Measurements from ENCODE around the gene UPF3A.
"Not testable (repeated sequence)": the region's sequence is repeated elsewhere in the genome, so short reads cannot be mapped to it uniquely, and the experiment has no call there.

Gene UPF3A

DNA sequence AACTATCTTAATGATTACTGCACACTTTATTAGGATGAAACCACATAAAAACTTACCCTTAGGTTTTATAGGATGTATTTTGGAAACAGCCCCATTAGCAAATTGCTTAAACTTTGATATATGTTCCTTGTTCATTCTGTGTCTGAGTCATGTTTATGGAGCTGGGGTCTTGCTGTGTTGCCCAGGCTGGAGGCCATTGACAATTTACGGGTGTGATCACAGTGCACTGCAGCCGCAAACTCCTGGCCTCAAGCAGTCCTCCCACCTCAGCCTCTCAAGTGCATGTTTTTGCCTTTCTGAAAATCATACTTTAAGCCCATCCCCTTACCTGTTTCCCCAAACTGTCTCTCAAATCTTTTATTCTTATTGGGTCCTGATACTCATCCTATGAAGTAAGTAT lies 27.7 kb downstream of the UPF3A start:
- no peak for DNase-seq

DNA sequence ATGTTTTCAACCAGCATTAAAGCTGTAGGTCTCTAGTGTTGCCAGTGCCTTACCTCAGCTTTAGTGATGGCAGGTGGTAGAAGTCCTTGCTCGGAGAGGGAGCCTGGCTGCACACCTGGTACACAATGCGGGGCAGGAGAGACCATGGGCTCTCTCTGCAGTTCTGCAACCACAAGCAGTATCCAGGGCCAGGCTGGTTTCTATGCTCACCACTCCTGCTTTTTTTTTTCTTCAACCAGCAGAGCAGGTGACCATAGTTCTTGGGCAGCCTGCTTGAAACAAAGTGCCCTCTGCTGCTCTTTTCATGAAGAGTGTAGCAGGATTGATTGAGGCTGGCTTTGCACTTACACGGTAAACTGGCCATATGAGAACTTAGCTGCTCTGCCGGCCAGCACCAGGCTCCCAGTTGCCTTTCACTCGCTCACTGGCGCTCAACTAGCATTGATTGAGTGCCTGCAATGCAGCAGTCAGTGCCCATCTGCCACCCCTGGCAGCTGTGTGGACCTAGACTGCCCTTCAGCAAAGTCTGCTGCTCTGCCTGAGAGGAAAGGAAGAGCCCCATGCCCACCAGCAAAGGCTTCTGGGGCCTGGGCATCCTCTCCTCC lies 28.5 kb downstream of the UPF3A start:
- DNase-seq: no peak

DNA sequence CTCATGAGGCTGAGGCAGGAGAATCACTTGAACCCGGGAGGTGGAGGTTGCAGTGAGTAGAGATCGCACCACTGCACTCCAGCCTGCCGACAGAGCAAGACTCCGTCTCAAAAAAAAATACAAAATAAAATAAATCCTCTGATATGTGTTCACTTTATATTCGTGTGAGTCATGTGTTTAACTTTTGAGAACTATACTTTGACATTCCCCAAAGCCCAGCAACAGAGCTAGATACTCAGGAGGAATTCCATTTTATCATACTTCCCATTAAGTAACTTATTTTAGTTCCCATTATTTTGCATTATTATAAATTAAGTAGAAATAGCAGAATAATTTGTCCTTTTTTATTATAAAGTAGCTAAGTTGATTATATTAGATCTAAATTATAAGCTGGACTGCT lies 29.6 kb downstream of the UPF3A start:
- DNase-seq: no peak

DNA sequence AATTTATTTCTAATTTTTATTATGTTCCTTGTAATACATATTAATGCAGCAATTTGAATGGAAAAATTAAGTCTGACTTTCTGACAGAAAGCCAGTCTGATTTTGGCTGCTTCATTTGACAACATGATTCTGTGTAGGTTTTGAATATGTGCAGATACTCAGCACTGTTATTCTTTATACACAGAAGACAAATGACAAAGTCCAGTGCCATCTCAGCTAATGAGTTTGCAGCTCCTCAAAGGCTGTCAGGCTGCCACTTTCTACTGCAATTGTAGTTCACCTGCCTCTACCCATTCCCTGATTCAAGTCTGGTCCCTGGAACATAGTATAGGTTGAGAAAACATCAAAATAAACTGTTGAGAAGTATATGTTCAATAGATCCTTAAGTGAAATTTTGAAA lies 30.0 kb downstream of the UPF3A start:
- no peak for DNase-seq

DNA sequence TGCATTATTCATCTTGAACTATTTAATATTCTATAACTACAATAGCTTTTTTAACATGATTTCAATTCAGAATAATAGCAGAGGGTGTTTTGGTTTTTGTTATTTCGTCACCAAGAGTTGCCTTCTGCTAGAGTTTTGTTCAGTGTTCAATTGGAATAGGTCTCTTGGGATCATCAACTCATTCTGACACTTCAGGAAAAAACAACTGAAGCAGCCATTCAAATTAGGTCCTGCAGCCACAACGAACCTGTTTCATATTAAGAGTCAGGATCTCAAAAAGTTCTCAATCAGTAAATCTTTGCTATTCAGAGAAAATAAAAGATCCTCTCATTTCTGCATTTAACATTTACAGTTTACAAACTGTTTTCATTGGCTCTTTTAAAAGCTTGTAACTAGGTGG lies 30.5 kb downstream of the UPF3A start:
- DNase-seq: no peak

DNA sequence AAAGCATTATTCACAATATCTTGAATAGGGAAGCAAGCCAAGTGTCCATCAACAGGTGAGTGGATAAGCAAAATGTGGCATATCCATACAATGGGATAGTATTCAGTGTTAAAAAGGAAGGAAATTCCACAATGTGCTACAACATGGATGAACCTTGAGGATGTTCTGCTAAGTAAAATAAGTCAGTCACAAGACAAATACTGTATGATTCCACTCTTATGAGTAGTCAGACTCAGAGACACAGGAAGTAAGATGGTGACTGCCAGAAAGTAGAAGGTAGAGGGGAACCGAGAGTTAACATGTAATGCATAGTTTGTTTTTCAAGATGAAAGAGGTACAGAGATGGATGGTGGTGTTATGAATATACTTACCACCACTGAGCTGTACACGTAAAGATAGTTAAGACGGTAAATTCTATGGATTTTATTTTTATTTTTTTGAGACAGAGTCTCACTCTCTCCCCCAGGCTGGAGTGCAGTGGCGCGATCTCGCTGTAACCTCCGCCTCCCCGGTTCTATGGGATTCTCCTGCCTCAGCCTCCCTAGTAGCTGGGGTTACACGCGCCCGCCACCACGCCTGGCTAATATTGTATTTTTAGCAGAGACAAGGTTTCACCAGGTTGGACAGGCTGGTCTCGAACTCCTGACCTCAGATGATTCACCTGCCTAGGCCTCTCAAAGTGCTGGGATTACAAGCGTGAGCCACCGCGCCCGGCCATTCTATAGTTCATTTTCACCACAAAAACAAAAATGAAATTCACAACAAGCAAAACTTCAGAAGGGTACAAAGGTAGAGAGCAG lies 31.9 kb downstream of the UPF3A start:
- DNase-seq: no peak

DNA sequence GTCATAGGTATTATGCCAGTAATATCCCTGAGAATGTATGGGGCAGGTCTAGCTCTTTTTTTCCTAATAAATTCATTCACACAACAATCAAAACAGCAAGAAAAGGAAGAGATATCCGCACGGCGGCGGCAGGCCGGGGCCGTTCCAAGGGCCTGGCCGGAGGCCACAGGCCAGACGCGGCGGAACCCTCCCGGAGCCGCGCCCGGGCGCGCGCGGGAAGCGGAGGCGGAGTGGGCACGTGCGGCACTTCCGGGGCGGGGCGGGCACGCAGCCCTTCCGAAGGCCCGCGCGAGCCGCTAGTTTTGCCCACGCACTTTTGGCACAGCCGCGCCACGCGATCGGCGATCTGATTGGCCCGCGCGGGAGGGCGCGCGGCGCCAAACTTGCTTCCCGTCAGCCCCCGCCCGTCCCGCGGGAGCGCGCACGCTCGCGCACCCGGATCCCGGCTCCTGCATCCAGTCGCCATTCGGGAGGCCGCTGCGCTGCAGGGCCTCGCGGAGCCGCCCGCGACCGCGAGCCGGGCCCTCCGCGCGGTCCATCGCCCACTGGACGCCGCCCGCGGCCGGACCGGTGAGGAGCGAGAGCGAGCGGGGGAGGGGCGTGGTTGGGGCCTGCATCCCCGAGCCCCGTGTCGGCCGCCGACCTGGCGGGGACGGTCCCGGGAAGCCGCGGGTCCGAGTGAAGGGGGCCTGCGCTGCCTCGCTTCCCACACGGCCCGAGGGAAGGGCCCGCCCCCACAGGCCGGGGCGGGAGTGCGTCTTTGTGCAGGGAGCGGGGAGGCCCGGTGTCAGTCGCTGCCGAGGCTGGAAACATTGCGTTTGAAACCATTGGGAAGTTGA lies 32.9 kb downstream of the UPF3A start, which contains the start of gene CHAMP1:
Gene CHAMP1 (plus strand): TSS at position 430 of the 839 bp plus-strand sequence. CDS start 9,340 bp downstream, outside the sequence.
- DNase-seq: peak; percentile 99

DNA sequence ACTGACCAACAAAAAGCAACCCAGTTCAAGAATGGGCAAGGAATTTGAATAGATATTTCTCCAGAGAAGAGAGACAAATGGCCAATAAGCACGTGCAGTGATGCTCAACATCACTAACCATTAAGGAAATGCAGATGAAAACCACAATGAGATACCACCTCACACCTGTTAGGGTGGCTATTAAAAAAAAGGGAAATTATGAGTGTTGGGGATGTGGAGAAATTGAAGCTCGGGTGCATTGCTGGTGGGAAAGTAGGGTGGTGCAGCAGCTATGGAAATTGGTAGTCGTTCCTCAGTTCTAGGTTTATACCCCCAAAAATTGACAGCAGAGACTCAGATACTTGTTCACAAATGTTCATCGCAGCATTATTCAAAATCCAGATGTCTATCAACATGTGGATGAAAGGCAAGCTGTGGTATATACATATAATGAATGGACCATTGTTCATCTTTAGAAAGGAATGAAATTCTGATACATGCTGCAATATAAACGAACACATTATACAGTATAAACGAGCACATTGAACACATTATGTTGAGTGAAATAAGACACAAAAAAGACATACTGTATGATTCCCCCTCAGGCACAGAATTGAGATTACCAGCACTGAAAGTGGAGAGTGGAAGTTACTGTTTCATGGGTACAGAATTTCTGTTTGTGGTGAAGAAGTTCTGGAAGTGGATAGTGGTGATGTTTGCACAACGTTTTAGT lies 33.8 kb downstream of the UPF3A start:
- no peak for DNase-seq

DNA sequence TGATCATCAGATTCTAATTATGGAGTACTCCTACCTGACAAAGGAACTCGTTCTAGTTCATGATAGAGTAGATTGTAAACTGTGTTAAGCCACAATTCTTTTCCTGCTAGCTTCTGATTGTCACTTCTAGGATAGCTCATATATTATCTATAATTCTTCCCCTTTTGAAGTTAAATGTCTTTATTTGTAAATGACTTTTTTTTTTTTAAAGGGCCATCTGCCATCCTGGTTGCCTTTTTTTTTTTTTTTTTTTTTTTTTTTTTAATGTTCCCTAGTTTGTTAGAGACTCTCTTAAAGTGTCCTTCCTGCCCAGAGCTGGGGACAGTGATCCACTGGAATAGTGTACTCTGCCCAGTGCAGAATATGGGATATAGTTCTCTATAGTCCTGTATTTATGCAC lies 37.2 kb downstream of the UPF3A start:
- no peak for DNase-seq

DNA sequence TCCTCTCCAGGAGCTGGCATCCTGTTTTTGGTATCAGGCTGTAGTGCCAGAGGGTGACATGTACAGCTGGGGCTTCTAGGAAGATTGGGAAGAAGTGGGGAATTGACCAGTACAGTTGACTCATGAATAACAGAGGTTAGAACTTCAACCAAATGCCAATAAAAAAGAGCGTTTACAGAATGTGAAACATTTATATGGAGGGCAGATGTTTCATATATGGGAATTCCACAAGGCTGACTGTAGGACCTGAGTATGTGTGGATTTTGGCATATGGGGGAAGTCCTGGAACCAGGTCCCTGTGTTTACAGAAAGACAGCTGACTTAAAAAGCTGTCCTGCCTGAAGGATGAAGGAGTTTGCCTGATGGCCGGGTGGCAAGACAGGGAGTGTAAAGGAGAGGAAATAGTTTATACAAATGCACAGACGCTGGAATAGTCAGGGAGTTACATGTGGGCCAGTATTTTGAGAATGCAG lies 38.1 kb downstream of the UPF3A start:
- no peak for DNase-seq

DNA sequence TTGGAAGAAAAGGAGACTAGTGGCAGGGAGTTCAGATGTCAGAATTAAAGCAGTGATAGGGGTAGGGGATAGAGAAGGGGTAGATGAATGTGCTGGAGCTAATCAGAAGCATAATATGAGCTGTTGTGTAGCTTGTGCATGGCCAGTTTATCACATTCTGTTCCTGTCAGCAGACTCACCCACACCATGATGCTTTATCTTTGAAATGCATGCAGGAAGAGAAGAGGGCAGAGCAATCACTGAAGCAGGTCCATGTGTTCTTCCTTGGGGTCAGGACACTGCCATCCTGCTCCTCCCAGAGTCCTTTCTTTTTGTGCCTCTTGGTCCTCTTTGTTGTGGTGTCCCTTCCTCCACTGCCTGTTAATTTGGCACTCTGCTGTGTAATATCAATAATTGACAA lies 38.7 kb downstream of the UPF3A start:
- no peak for DNase-seq

DNA sequence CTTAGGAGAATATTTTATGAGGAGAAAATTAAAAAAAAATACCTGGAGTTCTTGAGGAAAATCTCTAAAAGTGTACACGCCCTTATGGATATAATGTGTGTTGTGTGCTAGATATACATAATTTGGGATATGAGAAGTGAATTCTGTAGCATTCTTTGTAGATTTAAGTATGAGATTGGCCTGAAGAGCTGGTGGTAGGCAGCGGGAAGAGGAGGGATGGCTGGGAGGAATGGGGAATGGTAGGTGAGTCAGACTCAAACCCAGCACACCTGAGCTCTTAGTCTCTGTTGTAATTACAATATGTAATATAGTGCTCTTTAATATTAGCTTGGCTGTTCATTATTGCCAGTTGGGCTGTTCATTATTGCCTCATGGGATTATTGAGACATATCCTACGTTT lies 39.9 kb downstream of the UPF3A start:
- no peak for DNase-seq

DNA sequence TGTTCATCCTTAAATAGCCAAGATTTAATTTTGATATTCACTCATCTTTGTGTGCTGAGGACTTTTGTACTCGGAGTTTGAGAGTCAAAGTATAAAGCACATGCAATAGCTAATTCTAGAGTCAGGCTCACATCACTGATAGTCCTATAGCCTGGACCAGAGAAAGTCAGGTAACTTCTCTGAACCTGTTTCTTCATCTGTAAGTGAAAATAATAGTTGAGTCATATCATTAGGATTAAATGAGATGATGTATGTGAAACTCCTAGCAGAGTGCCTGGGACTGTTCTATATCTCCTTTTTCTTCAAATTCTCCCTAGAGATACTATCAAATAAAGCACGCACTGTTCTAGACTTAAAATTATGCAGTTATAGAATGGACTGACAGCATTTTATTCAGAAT lies 41.9 kb downstream of the UPF3A start:
- DNase-seq: no peak

DNA sequence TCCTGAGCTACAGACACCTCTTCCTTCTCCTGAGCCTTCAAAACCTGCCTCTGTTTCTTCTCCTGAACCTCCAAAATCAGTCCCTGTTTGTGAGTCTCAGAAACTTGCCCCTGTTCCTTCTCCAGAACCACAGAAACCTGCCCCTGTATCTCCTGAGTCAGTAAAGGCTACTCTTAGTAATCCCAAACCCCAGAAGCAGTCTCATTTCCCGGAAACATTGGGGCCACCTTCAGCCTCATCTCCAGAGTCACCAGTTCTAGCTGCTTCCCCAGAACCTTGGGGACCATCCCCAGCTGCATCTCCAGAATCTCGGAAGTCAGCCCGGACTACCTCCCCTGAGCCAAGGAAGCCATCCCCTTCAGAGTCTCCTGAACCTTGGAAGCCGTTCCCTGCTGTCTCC lies 42.9 kb downstream of the UPF3A start:
- no peak for DNase-seq

DNA sequence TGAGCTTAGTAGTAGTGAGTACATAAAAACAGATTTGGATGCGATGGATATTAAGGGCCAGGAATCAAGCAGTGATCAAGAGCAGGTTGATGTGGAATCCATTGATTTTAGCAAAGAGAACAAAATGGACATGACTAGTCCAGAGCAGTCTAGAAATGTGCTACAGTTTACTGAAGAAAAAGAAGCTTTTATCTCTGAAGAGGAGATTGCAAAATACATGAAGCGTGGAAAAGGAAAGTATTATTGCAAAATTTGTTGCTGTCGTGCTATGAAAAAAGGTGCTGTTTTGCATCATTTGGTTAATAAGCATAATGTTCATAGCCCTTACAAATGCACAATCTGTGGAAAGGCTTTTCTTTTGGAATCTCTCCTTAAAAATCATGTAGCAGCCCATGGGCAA lies 44.3 kb downstream of the UPF3A start:
- DNase-seq: no peak

DNA sequence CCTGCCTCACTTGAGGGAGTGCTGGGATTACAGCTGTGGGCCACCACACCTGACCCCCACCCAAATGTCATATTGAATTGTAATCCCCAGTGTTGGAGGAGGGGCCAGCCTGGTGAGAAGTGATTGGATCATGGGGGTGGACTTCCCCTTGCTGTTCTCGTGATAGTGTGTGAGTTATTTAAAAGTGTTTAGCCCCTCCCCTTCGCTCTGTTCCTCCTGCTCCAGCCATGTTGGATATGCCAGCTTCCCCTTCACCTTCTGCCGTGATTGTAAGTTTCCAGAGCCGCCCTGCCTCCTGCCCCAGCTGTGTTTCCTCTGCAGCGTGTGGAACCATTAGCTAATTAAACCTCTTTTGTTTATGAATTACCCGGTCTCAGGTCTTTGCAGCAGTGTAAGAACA lies 46.6 kb downstream of the UPF3A start:
- no peak for DNase-seq

DNA sequence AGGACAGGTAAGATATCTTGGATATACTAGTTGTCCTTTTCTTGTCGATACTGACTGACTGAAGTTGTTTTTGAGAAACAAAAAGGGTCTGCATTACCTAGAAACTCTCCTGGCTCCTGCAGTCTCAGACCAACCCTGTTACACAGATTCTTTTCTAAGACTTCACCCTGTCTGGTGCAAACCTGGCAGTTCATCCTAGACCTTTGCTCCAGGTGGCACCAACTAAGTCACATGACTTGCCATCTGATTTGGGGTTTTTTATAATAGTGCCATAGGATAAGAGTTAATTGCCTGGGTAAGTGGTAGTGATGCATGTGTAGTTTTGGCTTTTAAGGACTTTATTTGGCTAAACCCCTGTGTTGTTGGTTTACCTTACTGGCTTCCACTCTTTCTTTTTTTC lies 47.2 kb downstream of the UPF3A start:
- no peak for DNase-seq

DNA sequence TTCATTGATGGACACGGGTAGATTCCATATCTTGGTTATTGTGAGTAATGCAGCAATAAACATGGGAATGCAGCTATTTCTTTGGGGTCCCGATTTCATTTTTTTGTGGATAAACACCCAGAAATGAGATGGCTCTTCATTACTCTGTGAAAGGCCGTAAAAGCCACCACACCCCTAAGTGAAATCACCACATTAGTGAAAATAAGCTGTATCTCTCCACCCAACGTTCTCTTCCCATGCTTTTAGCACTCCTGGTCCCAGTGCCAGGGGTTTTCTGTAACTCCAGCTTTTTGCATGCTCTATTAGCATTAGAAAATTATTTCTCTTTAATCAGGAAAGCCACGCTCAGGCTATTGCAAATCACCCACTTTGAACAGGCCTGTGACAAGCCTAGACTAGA lies 48.7 kb downstream of the UPF3A start:
- no peak for DNase-seq

DNA sequence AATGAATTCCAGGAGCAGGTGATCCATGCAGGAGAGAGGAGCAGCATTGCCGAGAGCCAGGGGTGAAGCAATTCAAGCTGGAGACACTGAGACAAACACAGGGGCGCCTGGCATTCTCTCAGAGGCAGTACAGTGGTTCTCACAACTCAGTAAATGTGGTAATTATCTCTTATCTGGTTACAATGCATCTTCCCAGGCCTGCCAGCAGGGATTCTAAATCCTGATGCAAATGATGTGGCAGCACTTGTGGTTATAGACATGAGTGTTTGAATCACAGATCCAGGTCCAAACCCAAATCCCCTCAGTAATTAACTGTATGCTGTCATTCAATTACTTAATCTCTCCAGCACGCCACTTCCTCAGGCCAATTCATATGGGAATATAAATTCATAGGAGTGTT lies 52.5 kb downstream of the UPF3A start:
- DNase-seq: not testable (repeated sequence)

DNA sequence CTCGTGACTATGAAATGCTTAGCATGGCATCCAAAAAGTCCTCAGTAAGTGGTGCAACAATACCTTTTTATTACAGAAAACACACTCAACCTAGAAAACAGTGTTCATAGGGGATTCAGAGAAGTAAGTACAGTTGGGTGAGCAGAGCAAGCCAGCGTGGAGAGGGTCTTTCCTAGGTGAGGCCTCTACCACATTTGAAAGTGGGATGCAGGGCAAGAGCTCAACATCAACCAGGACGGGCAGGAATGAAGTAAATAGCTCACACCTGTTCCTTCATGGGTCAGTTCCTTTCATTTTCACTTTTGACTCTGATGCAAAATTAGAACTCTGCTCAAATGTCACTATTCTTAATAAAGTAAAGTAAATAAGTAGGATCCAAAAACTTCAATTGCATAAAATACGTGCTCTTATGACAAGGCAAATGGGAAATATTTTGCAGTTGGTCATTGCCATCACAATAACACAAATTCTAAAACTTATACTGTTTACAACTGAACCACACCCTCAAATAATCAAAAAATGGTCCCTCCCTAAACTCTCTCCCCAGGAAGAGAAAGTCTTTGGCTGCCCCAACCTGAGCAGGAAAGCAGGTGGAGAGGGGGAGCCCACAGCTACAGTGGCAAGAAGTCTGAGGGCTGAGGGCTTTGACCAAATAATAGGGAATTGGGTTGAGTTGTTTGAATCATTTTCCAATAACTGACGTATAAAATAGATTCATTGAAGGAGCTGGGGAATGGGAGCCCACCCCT lies 53.1 kb downstream of the UPF3A start:
- no peak for DNase-seq

DNA sequence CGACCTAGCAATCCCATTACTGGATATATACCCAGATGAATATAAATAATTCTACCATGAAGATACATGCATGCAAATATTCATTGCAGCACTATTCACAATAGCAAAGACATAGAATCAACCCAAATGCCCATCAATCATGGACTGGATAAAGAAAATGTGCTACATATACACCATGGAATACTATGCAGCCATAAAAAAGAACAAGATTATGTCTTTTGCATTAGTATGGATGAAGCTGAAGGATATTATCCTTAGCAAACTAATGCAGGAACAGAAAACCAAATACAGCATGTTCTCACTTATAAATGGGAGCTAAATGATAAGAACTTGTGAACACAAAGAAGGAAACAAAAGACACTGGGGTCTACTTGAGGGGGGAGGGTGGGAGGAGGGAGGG lies 55.1 kb downstream of the UPF3A start:
- not testable (repeated sequence) for DNase-seq

DNA sequence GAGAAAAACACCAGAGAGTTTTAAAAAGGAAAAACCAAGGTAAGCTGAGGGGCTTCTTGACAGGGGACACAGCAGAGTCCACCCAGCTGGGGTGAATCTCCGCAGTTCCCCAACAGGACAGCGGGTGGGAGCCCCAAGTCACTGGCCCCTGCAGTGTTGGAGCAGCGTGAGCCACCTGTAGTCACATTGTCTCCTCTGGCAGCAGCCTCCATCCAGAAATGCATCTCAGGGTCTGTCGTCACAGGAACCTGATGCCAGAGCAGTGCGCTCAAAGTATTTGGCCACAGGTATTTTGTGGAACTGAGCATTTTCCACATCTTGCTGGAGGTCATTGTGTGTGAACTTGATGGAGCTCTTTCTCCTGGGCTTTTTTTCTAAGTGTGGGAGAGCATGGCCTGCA lies 57.6 kb downstream of the UPF3A start:
- DNase-seq: no peak
